Stimulated activated CD4-positive, alpha-beta T cell treated with anti-CD3 and anti-CD28 coated beads, Interleukin-4, amount 100 ng/mL, for 24 hours (primary cell): ENCODE measurements around the gene ZPBP.
"Not testable (repeated sequence)": the region's sequence is repeated elsewhere in the genome, so short reads cannot be mapped to it uniquely, and the experiment has no call there.

Source experiments
- DNase-seq: peaks from one replicate; pipeline ENCODE4 v3.0.0-alpha.2; 2020

The ZPBP gene, protein sequence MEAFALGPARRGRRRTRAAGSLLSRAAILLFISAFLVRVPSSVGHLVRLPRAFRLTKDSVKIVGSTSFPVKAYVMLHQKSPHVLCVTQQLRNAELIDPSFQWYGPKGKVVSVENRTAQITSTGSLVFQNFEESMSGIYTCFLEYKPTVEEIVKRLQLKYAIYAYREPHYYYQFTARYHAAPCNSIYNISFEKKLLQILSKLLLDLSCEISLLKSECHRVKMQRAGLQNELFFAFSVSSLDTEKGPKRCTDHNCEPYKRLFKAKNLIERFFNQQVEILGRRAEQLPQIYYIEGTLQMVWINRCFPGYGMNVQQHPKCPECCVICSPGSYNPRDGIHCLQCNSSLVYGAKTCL

GRCh38 chr7:50092579-50093491 is at the start of gene ZPBP:
Gene ZPBP, minus strand, starts transcription at chr7:50093246. Its CDS starts 52 bp downstream, at chr7:50093194.
- DNase-seq, result peak; percentile 68

DNA sequence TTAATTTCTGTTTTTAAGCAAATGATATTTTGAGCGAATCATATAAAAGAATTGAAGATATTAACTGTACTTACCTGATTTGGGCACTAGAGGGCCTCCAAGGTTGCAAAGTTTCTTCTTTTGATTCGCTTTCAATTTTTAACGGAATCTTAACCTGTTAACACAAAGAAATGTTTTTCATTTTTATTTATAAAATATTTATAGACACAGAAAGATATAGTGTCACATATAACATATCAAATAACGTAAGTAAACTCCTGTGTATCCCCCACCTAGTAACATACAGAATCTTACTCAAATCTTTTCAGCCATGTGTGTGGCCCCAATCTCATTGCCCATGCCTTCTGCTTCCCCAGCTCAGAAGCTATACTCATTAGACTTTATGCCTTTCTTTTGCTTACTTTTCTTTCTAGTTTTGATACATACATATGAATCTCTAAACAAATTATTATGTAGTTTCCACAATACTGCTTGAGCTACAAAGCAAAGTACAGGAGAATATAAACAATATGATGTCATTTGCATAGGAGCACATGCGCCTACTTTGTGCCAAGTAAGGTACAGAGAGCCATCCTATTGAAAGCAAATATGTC is 49.5 kb upstream of the ZPBP start:
- DNase-seq, result peak; percentile 45

DNA sequence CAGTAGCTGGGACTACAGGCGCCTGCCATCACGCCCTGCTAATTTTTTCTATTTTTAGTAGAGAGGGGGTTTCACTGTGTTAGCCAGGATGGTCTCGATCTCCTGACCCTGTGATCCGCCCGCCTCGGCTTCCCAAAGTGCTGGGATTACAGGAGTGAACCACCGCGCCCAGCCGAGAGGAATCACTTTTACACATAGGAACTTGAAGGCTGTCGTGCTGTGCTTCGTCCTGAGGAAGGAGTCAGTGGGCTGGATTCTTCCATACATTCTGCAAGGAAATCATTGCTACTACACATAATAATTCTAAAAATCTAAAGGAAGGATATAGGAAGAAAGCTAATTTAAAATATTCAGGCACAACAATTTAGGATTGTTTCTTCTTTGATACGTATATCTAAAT is 48.8 kb upstream of the ZPBP start:
- DNase-seq, result no peak

DNA sequence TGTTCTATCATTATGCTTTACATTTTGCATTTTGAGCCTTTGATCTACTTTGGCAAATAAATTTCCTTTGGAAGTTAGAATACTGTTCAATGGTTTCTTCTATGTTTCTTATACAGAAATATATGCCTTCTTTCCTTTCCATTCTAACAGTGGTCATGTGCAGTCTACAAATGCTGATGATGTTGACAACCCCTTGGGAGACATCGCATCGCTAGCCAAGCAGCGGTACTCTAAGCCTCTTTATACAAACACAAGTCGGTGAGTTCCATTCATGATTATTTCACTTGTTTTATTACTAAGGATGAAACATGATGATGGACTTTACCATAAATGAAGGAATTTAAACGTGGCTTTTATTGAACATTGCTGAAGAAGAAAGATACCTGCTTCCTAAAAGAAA is 48.1 kb upstream of the ZPBP start:
- no peak for DNase-seq

DNA sequence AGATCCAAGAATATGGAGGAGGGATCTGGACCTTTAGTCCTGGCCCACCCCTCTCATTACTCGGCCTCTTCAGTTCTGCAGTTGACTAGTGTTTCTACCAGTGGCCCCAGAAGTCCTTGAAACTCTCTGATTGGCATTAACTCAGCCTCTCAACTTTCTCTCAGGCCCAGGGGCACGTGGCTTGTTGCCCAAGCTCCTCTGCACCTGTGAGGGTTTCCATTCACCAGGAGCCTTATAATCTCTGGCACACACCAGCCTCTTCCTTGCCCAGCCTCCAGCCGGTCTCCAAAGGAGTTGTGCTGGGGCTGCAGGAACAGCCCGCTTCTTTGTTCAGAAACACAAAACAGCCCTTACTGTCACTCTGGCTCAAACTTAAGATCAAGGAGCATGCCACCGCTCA is 47.6 kb upstream of the ZPBP start:
- no peak for DNase-seq

GRCh38 chr7:50138101-50138500 is 45.1 kb upstream of the ZPBP start:
- DNase-seq, result no peak

DNA sequence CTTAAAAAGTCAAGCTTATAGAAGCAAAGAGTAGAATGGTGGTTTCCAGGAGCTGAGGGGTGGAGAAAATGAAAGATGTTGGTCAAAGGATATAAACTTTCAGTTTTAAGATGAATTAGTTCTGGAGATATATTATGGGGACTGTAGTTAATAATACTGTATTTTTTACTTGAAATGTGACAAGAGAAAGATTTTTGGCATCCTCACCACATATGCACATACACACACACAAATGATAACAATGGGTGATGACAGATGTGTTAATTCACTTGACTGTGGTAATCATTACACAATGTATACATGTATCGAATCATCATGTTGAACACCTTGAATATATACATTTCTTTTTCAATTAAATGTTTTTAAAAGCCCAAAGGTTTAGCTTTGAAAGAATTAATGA is 32.7 kb upstream of the ZPBP start:
- no peak for DNase-seq

DNA sequence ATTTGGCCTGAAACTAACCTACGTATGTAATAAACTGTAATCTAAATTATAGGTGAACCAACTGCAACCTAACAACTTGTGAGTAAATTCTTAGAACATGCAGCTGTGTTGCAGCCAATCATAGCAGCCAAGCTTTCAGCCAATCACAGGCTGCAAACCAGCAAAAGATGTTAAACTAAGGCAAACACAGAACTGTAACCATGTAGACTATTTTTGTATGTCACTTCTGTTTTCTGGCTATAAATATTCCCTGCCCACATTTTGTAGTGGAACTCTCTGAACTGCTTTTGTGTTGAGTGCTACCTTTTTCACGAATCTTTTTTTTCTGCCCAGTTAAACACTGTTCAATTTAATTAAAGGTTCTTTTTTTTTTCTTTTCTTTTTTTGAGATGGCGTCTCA is 28.2 kb upstream of the ZPBP start:
- no peak for DNase-seq

DNA sequence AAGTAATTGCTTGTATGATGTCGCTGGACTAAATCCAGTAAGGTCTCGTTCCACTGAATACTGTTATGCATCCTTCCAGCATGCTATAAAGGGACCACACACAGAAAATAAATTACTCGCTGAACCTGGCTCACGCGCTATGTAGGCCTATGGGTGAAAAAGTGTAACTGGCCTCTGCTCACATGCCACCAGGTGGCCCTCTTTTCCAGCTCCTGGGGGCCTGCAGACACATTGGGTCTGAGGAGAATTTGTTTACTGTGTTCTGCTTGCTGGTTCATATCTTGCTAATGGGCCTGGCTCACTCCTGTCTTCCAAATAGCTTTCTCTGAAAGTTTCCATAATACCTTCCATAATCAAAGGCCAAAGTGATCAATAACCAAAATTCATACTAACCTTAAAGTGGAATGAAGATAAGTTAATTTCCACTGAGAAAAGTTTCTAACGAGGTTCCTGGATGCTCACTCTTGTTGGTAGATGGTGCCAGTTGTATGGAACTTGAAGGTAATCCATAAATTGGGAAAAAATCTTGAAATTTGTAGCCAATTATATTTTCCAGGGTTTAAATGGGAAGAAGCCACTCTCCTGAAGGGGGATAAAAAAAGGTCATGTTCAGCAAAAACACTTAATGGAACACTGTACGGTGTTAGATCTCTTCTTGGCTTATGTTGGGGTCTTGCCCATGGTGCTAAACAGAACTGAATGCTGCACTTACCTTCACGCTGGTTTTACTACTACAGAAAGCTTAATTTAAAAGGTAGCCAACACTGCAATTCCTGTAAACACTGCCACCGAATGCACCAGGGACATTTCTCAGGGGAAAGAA is 27.0 kb upstream of the ZPBP start:
- DNase-seq, result peak; percentile 25

DNA sequence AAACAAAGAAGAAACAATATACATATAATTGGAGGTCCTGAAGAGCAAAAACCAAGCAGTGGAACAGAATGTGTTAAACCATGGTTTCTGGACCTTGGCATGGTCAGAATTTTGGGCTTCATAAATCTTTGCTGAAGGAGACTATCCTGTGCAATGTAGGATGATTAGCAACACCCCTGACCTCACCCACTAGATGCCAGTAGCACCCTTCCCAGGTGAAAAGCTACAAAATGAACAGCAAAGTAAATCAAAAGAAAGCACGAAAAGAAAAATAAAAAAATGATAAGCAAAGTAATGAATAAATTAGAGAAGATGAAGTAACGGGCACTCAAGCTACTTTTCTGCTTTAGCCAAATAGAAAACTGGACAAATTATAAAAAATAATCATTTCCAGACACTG is 19.2 kb upstream of the ZPBP start:
- DNase-seq, result no peak

DNA sequence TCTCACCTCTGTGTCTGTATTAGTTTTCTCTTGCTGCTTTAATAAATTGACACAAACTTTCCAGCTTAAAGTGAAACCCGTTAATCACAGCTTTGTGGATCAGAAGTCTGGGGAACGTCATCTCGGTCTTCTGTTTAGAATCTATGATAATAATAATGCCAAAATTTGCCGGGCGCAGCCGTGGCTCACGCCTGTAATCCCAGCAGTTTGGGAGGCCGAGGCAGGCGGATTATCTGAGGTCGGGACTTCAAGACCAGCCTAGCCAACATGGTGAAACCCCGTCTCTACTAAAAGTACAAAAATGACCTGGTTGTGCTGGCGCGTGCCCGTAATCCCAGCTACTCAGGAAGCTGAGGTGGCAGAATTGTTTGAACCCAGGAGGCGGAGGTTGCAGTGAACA is 8.8 kb upstream of the ZPBP start:
- DNase-seq, result no peak

DNA sequence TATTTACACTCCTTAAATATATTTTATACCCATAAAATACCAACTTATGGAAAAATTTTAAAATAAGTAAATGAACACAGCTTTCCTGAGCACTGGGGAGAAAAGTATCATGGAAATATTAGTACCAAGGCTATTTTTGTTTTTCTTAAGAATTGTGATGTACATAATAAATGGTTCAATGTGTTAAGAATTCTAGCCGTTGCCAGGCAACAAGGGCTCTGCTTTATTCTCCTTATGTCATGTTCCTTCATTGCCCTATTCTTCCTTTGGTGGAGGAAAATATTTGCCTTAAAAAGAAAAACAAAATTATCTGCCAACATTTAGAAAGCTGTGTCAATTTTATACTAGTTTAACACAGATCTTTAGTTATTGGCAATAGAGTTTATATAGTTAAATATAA is 2.6 kb upstream of the ZPBP start:
- no peak for DNase-seq

DNA sequence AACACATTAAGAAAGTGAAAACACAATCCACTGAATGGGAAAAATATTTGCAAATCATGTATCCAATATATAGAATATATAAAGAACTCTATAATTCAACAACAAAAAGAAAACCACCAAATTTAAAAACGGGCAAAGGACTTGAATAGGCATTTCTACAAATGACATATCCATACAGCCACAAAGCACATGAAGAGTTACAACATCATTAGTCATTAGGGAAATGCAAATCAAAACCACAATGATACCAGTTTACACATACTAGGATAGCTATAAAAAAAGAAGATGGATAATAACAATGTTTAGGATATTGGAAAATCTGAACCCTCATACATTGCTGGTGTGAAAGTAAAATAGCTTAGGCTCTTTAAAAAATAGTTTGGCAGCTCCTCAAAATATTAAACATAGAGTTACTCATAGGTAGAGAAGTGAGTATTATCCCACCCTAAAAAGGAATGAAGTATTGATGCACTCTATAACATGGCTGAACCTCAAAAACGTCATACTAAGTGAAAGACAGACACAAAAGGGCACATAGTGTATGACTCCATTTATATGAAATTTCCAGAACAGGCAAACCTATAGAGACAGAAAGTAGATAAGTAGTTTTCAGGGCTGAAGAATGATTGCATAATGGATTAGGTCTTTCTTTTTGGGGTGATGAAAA is 4.5 kb downstream of the ZPBP start:
- no peak for DNase-seq

GRCh38 chr7:50085344-50085743 is 7.7 kb downstream of the ZPBP start:
- no peak for DNase-seq

- no peak for DNase-seq
Measured at GRCh38 chr7:50073093-50073492, 20.0 kb downstream of the ZPBP start.

GRCh38 chr7:50069613-50070012 is 23.4 kb downstream of the ZPBP start:
- DNase-seq, result peak; percentile 27

- peak; percentile 23 for DNase-seq
Measured at GRCh38 chr7:50068850-50069551, 24.0 kb downstream of the ZPBP start.

GRCh38 chr7:50068026-50068425 is 25.0 kb downstream of the ZPBP start:
- peak; percentile 18 for DNase-seq

GRCh38 chr7:50062951-50063350 is 30.1 kb downstream of the ZPBP start:
- DNase-seq, result no peak

DNA sequence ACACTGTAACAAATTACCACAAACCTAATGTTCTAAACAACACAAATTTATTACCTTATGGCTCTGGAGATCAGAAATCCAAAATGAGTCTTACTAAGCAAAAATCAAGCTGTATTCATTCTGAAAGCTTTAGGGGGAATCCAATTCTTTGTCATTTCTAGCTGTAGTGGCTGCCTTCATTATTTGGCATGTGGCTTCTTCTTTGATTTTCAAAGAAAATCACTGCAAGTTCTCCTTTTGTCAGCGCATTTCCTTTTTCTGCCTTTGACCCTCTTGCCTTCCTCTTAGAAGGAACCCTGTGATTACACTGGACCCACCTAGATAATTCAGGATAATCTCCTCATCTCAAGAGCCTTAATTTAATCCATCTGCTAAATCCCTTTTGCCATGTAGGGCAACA is 36.9 kb downstream of the ZPBP start:
- no peak for DNase-seq

DNA sequence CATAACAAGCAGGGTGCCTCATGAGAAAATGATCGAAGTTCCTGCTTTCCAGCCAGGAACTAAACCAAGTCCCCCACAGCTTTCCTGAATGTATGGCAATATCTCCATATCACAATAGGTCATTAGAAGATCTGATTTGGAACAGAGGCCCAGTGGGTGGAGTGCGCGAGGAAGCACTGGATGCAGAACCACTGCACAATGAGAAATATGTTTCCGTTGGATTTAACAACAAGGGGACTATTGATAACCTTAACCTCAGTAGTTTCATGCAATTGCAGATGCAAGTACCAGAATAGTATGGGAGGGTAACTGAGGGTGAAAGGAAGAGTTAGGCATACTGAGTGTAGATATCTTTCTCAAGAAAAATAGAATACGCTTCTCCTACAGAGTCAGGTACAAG is 45.3 kb downstream of the ZPBP start:
- no peak for DNase-seq

- not testable (repeated sequence) for DNase-seq
Measured at GRCh38 chr7:50041165-50041564, 51.9 kb downstream of the ZPBP start.
